GM19025 (cell line): ENCODE measurements around the gene GPR149.

Source experiments
- ATAC-seq: cut with Tn5 transposase; IDR thresholded peaks from one replicate; pipeline ENCODE4 v1.9.1; 2021; ENCODE audit warnings: mild to moderate bottlenecking, low read depth, moderate library complexity; ENCODE audit not compliant: unreplicated experiment

Gene GPR149

DNA sequence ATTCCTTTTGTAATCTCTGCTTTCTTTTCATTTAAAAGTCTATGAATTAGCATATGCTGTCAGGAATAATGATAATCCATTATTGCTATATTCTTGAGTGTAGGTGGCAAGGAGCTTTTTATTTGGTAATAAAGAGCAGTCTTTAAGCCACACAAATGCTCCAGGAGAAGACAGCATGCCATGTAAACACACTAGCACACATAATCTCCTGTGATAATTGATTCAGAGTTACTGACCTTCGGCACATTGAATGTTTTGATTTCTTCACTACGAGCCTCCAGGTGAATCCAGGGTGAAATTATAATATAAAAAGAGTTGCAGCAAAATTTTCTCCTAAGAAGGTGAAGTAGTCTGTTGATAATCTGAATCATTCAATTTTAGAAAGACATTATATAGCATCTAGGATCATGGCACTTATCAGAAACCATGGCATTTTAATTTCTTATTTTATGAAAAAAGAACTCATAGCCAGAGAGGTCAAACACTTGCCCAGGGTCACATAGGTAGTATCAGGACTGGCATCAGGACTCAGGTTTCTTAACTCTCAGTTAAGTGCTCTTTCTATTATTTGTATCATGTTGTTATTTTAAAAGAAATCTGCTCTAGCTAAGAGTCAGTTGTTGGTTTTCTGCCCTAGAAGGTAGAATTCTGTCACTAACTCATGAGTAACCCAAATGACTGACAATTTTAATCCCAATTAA is 84.4 kb downstream of the GPR149 start:
- no peak for ATAC-seq

DNA sequence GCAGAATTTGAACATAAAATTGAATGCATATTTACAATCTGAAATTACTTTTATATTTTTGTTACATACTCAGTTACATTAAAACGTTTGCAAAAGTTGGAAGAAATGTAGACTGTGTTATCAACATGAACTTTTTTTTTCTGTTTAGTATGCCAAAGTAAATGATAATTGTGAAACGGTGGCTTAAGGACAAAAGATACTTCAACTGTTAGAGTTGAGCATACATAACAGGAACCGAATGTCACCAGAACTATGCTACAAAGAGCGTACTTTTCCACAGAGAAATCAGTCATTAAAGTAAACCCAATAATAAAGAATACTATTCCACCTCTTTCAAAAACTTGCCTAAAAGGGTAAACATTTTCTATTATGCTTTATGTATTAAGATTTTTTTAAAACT is 91.4 kb downstream of the GPR149 start:
- ATAC-seq, result no peak

DNA sequence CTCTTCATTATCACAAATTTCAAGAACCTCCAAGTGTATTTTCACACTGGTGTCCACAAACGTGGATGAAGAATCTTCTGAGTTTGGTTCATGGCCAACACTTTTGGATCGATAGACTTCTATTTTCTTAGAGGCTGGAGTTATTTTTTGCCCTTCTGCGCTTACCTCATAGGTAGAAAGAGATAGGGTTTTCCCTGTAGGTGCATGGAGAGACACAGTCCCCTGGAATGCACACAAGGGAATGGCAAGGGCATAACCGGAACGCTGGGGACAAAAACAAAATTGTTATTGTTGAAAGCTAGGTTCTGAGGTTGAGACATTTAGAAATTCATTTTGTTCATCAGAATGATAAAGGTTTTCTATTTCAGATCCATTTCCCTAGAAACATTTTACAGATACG is 92.0 kb downstream of the GPR149 start:
- no peak for ATAC-seq

DNA sequence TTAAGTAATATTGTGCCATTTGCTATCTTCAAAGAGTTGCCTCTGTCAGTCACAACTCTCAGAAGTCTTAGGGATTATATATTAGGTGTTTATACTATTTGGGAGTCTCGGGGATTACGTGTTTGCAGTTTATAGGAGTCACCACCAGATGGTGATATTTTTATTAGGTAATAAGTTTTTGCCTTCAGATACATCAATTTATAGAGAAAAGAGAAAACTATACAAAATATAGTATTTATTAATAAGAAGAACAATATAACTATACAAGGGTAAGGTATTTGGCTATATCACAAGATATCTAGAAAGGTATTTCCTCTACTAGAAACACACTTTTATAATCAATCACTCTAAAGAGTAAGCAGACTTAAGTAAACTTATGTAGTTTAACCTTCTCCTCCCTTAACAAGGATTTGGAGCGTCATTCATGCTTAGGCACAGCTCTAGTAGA is 95.0 kb downstream of the GPR149 start:
- no peak for ATAC-seq

DNA sequence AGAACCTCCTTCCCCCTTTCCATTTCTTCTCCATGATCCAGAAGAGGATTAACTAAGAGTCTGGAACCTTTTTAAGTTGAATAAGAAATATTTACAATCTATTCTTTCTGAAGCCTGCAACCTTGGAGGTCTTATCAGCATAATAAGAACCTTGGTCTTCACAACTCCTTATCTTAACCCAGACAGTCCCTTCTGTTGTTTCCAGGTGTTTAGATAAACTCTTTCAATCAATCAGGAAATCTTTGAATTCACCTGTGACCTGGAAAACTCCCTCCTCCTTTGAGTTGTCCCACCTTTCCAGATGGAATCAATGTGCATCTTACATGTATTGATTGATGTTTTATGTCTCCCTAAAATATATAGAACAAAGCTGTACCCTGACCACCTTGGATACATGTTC is 102.1 kb downstream of the GPR149 start:
- no peak for ATAC-seq

DNA sequence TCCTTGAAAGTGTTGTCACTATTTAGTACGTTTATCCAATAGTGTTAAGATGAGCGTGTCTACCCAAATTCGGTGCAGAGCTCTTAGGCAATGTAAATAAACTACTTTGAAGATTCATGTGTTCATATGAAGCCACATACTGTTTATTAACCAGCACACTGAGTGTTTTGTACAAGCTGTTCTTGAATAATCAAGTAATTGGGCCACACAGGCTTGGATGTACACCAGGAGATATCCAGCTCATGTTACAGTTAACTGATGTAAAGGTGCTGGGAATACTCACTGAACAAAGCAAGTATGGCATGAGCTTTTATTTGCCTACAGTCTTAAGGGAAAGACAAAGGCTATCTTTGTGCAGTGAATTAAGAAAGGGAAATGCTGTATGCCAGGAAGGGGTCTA is 105.1 kb downstream of the GPR149 start:
- ATAC-seq, result no peak

DNA sequence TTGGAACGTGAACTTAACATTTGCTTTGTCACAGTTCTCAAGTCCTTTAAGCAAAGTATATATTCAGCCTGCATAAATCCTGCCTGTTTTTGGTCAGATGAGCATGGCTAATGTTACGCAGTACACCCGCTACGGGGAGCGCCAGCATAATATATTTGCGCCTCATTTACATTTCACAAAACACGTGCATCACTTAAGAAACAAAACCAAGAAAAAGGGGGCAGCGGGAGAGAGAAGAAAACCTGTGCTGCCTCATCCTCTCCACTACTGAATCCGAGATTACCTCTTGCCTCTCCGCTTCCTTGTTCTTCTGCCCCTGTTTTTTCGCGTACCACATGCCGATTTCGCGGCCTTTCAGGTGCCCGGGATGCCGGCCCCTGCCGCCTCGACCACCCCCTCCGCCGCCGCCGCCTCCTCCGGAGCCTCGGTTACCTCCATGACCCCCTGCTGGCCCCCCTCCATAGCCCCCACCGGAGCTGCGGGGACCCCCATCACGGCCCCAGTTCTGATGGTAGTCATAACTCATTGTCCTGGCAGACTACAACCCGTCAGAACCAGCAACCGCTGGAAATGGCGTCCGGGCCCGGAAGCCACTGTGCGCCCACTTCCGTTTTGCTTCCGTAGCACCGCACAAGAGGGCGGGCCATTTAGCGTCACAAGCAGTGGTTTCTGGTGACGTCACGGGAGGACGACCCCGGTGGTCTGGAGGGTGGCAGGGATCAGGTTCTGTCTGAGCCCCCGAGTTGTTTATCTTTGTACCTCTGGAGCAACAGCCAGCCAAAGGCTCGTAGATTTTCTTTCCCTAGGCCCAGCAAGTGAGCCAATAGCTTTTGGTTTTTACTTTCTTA is 105.9 kb downstream of the GPR149 start, which contains the start of gene DHX36:
TSS of gene DHX36 (minus strand) at position 597 of the 848 bp plus-strand sequence. CDS start at position 526, 71 bp downstream.
- ATAC-seq, result peak; percentile 95

DNA sequence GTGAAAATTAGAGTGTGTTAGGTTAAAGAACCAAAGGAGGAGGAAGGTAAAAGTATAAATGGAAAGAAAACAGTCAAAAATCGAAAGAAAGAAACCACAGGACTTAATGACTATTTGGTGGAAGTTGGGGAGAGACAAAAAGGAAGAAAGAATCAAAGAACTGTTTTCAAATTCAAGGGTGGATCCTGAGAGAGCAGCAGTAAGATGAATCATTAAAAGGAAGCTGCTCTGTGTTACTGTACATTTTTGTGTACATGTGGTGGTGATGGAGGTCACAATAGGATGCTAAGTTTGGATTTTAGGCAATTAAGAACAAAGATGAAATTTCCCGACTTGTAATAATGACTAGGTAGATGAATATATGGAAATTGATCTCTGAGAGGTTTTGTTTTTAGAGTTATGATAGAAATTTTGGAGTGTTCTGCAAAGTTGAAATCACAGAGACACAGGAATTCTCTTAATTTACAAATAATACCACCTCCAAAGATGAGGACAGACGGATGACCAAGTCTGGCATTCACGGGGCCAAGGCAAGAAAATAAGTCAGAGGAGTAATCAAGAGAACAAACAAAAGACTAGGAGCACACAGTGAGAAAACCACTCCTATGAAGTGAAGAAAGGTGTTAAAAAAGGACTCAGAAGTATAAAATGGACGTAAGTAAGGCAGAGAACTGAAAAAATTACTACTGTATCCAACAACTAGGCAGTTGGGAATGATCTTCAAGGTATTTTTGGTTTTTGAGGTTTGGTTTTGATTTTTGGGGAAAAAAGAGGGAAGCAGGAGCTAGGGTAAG is 112.8 kb downstream of the GPR149 start:
- no peak for ATAC-seq

DNA sequence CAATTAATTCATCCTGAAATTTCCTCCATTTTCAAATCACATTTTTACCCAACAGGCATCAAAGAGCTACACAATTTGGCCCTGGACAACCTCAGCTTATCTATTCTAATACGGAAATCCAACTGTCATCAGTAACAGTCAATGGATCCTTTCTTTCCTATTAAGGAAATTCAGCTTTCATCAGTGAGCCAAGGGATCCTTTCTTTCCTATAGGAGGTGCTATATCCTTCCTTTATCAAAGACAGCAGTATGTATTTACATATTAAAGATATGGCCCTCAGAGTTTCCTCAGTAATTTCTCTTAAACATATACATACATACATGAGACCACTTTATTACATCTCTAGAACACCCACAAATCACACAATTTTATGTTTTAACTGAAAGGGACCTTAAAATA is 115.8 kb downstream of the GPR149 start:
- ATAC-seq, result no peak

DNA sequence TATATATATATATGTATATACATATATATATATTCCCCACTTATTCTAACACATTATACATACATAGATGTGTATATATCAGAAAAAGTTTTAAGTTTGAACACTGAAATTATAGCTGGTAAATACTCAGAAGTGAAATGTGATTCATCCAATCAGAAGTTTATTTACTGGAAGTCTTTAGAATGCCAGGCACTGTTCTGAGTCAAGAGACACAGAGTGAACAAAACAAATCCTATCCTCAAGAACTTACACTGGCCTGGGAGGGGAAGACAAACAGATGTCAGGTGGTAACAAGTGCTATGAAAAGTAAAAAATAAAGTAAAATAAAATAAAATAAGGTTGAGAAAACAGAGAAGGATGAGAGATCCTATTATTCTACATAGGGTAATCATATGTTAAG is 119.2 kb downstream of the GPR149 start:
- no peak for ATAC-seq

DNA sequence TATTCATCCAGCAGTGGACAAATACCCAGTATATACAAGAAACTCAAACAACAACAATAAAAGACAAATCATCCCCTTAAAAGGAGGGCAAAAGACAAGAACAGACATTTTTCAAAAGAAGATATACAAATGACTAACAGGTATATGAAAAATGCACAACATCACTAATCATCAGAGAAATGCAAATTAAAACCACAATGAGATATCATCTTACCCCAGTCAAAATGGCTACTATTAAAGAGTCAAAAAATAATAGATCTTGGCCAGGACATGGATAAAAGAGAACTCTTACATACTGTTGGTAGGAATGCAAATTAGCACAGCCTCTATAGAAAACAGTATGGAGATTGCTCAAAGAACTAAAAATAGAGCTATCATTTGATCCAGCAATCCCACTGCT is 122.6 kb downstream of the GPR149 start:
- no peak for ATAC-seq

DNA sequence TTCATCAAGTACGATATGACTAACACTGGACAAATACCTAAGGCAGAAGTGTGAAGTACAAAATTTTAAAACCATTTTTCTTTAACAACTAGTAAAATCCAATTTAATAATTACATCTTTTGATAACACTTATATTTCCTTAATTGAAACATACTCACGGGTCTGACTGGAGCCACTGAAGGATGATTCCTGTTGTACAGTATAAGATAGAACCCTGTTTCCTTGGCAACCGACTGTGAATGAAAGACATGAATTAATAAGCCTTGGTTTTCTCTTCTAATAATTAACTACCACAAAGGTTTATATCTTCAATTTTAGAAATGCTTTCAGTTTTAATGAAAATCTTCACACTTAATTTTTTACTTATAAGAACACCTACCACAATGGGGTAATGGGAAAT is 125.1 kb downstream of the GPR149 start:
- no peak for ATAC-seq

DNA sequence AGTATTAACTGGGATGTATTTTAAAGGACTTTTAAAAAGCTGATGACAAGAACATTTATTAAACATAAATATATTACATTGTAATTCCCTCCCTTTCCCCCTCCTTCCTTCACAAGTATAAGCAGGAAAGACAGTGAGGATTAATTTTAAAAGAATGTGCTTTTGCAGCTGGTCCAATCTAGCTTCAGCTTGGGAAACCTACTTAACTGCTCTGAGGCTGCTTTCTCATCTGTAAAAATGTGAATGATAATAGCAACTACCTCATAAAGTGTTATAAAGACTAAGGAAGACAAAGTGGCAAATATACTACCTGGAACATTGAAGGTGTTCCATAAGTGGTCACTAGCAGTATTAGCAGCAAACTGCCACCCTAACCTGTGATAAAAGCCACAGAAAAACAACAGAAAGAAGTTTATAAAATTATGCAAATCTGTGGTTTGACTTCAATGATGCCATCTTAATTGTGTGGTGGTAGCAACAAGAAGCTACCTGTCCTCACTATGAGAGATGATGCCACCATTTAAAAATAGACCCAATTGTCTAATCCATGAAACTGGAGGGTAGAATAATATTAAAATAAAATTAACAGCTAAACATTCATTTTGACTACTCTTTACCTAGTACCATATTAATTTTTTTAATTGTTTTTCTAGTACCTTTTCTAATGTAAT is 125.7 kb downstream of the GPR149 start:
- no peak for ATAC-seq

DNA sequence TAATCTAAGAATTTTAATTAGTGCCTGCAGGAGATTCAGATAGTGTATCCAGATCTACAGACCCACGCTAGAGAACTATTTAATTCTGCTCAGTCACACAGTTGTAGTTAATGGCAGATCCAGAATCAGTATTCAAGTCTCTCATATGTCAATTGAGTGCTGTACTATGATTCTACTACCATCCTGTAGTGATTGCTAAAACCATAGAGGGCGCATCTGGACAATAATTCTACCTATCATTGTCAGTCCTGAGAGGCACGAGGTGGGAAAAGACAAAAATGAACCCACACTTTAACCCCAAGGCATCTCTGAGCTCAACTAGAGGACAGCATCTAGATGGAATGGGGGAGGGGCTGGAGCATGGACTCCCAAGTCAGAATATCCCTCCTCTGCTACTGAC is 128.4 kb downstream of the GPR149 start:
- no peak for ATAC-seq

DNA sequence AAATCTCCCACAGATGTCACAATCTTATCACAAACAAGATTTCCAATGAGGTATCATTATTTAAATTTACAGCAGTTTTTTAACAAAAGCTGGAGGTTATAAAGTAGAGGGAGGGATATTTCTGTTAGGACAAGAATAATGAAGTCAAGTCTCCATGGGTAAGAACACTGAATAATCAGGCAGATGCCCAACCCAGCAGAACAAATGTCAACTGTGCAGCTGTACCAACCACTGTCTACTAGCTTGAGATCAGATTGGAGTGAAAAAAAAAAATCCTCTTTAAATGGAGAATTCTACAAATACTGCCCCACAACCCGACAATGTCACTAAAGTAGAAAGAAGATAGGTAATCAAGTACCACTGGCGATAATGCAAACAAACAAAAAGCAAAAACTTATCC is 136.0 kb downstream of the GPR149 start:
- no peak for ATAC-seq

DNA sequence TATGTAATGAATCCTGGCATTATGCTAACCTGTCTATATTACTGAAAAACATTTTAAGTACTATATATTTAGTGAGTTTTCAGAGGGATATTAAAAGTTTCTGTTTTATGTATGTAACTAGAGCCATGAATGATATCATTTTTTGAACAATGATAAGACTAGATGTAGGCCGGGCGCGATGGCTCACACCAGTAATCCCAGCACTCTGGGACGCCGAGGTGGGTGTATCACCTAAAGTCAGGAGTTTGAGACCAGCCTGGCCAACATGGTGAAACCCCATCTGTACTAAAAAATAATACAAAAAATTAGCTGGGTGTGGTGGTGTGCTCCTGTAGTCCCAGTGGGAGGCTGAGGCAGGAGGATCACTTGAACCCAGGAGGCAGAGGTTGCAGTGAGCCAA is 139.8 kb downstream of the GPR149 start:
- ATAC-seq, result no peak
